HL-60/S4 treated with retinoic acid at 250 ng/mL for 4 days and 3 days (cell line): ENCODE measurements around the gene ATXN1.
"Not testable (repeated sequence)": the region's sequence is repeated elsewhere in the genome, so short reads cannot be mapped to it uniquely, and the experiment has no call there.

ENCODE experiments used
- in situ Hi-C: fragments of 300-500 bp; cut with MboI; formaldehyde crosslinking; loops from 2 replicates; pipeline ENCODE4 v1.7.0; 2022; ENCODE audit warnings: low sequenced_read_pairs

Gene ATXN1

GRCh38 chr6:16408766-16409165 lies 352.5 kb downstream of the ATXN1 start:
- in situ Hi-C loops, result no loop called here

GRCh38 chr6:16406966-16407365 lies 354.3 kb downstream of the ATXN1 start:
- in situ Hi-C loops, result no loop called here

GRCh38 chr6:16406538-16406937 lies 354.7 kb downstream of the ATXN1 start:
- in situ Hi-C loops, result not testable (repeated sequence)

GRCh38 chr6:16405375-16405774 lies 355.9 kb downstream of the ATXN1 start:
- in situ Hi-C loops, result no loop called here

- in situ Hi-C loops, result no loop called here
Observed at GRCh38 chr6:16404456-16404855, 356.8 kb downstream of the ATXN1 start.

GRCh38 chr6:16403831-16404230 lies 357.4 kb downstream of the ATXN1 start:
- in situ Hi-C loops, result no loop called here

GRCh38 chr6:16402581-16402900 lies 358.7 kb downstream of the ATXN1 start:
- in situ Hi-C loops, result no loop called here

- in situ Hi-C loops, result no loop called here
Observed at GRCh38 chr6:16400248-16400760, 361.0 kb downstream of the ATXN1 start.

- in situ Hi-C loops, result no loop called here
Observed at GRCh38 chr6:16399695-16400094, 361.6 kb downstream of the ATXN1 start.

GRCh38 chr6:16399158-16399557 lies 362.1 kb downstream of the ATXN1 start:
- in situ Hi-C loops, result no loop called here

- in situ Hi-C loops, result no loop called here
Observed at GRCh38 chr6:16398587-16398986, 362.7 kb downstream of the ATXN1 start.

- in situ Hi-C loops, result no loop called here
Observed at GRCh38 chr6:16397623-16398022, 363.6 kb downstream of the ATXN1 start.

GRCh38 chr6:16396497-16397319 lies 364.6 kb downstream of the ATXN1 start:
- in situ Hi-C loops, result no loop called here

GRCh38 chr6:16394632-16395031 lies 366.6 kb downstream of the ATXN1 start:
- in situ Hi-C loops, result no loop called here

GRCh38 chr6:16393326-16393725 lies 367.9 kb downstream of the ATXN1 start:
- in situ Hi-C loops, result no loop called here

GRCh38 chr6:16392010-16392409 lies 369.2 kb downstream of the ATXN1 start:
- in situ Hi-C loops, result no loop called here

- in situ Hi-C loops, result no loop called here
Observed at GRCh38 chr6:16391451-16391912, 369.8 kb downstream of the ATXN1 start.

GRCh38 chr6:16390909-16391450 lies 370.3 kb downstream of the ATXN1 start:
- in situ Hi-C loops, result not testable (repeated sequence)

GRCh38 chr6:16389642-16390041 lies 371.6 kb downstream of the ATXN1 start:
- in situ Hi-C loops, result no loop called here

- in situ Hi-C loops, result no loop called here
Observed at GRCh38 chr6:16388488-16388887, 372.8 kb downstream of the ATXN1 start.

GRCh38 chr6:16386057-16386456 lies 375.2 kb downstream of the ATXN1 start:
- in situ Hi-C loops, result no loop called here

GRCh38 chr6:16383607-16384206 lies 377.6 kb downstream of the ATXN1 start:
- in situ Hi-C loops, result no loop called here
